Prostate gland (tissue), 2 donors: Measurements from ENCODE around the gene SIPA1L2. TPM values are rescaled to one million over a fixed set of nuclear protein-coding genes. Genes with fewer than 3 reads are reported as not detected.

Experiments used
- DNase-seq: peaks from one replicate; pipeline ENCODE4 v3.0.0-alpha.2; 2019; ENCODE audit warnings: low spot score
- H3K27ac ChIP-seq, 2 donors: fragments of 200-600 bp; sonication (generic); 2 replicates each; pipeline ENCODE4 v1.5.1; 2017 to 2019
- H3K27me3 ChIP-seq: fragments of 200-600 bp; sonication (generic); replicated peaks from 2 replicates; pipeline ENCODE4 v1.5.1; 2019; ENCODE audit not compliant: insufficient read depth
- H3K36me3 ChIP-seq, 2 donors: fragments of 200-600 bp; sonication (generic); 1 replicate in 1 of 2; 2 replicates in 1 of 2; pipeline versions ENCODE4 v1.5.1 to v1.8.1; 2017 to 2019
- H3K4me1 ChIP-seq: fragments of 200-600 bp; sonication (generic); replicated peaks from 2 replicates; pipeline ENCODE4 v1.5.1; 2019
- H3K4me3 ChIP-seq, 2 donors: fragments of 200-600 bp; sonication (generic); 2 replicates each; pipeline ENCODE4 v1.5.1; 2017 to 2019
- H3K9me3 ChIP-seq: fragments of 200-600 bp; sonication (generic); 2 replicates; pipeline ENCODE4 v1.5.1; 2017
- CTCF ChIP-seq, 4 experiments: fragments of 200-600 bp in 2 of 4; fragments of 450-650 bp in 2 of 4; sonication (generic) in 2 of 4; IDR thresholded peaks; 1 replicate in 3 of 4; 2 replicates in 1 of 4; pipeline ENCODE4 v1.5.1; 2016 to 2019; ENCODE audit warnings: antibody characterized with exemption in 4 of 4, mild to moderate bottlenecking in 2 of 4, moderate library complexity in 2 of 4
- POLR2A ChIP-seq: fragments of 450-650 bp; IDR thresholded peaks from one replicate; pipeline ENCODE4 v1.6.1; 2016; ENCODE audit warnings: antibody characterized with exemption, mild to moderate bottlenecking
- POLR2AphosphoS5 ChIP-seq: sonication (generic); formaldehyde crosslinking; IDR thresholded peaks from one replicate; pipeline ENCODE4 v1.6.1; 2017; ENCODE audit warnings: antibody characterized with exemption
- WGBS: methylation state at CpG from one replicate; pipeline ENCODE4 v1.1.5; 2018; 5-methylcytosine and 5-hydroxymethylcytosine counted together
- intact Hi-C: fragments of 100-400 bp; cut with DNase I; formaldehyde crosslinking; loops from one replicate; pipeline ENCODE4 v1.14.2; 2022
- total RNA-seq, 2 donors: library from RNA; depleted of rRNA; stranded (reverse); fragments of >200 nt; gene quantifications; one replicate each; pipeline ENCODE4 v1.1.0, GENCODE V29; 2016

Gene SIPA1L2
- total RNA-seq, 2 donors from 2014 or later = 8.1 to 31.5 TPM

GRCh38 chr1:232675260-232675659 lies 45.3 kb upstream of the SIPA1L2 start:
- Histone ChIP-seq H3K27ac (no peak overlapping the region), H3K9me3 (no peaks in the 10 kb centered on the region), H3K36me3 (no peaks in the 10 kb centered on the region), H3K27me3 (no peaks in the 10 kb centered on the region), H3K4me3 (no peak overlapping the region), H3K4me1 (no peaks in the 10 kb centered on the region)
- TF ChIP-seq POLR2AphosphoS5 (no peak), POLR2A (no peak), CTCF (IDR thresholded peaks at IDR 0.05) (no peak)
- intact Hi-C loops = no loop called here
- 37% methylated on average over 5 of the region's 5 CpGs for WGBS
- no peak for DNase-seq

GRCh38 chr1:232673256-232673655 lies 43.3 kb upstream of the SIPA1L2 start:
- no peaks in the 10 kb centered on the region for H3K9me3 ChIP-seq
- no peak for TF ChIP-seq POLR2AphosphoS5
- no peak for TF ChIP-seq POLR2A
- TF ChIP-seq CTCF (IDR thresholded peaks at IDR 0.05) = no peak
- H3K4me1 ChIP-seq = no peaks in the 10 kb centered on the region
- intact Hi-C loops = no loop called here
- H3K27me3 ChIP-seq = no peaks in the 10 kb centered on the region
- no peaks in the 10 kb centered on the region for H3K36me3 ChIP-seq
- H3K27ac ChIP-seq = no peak overlapping the region
- H3K4me3 ChIP-seq = no peak overlapping the region
- WGBS = 89% methylated on average over 6 of the region's 6 CpGs
- no peak for DNase-seq

GRCh38 chr1:232669981-232670747 lies 40.2 kb upstream of the SIPA1L2 start:
- Histone ChIP-seq H3K4me1 (no peaks in the 10 kb centered on the region), H3K4me3 (no peak overlapping the region), H3K36me3 (no peaks in the 10 kb centered on the region), H3K9me3 (no peaks in the 10 kb centered on the region), H3K27me3 (no peaks in the 10 kb centered on the region), H3K27ac (no peak overlapping the region)
- WGBS = 65% methylated on average over 11 of the region's 11 CpGs
- intact Hi-C loops = no loop called here
- no peak for TF ChIP-seq POLR2A
- no peak for TF ChIP-seq POLR2AphosphoS5
- no peak for TF ChIP-seq CTCF (IDR thresholded peaks at IDR 0.05)
- DNase-seq = no peak

GRCh38 chr1:232667778-232668165 lies 37.8 kb upstream of the SIPA1L2 start:
- TF ChIP-seq CTCF (IDR thresholded peaks at IDR 0.05) = no peak
- TF ChIP-seq POLR2A = no peak
- TF ChIP-seq POLR2AphosphoS5 = no peak
- no peaks in the 10 kb centered on the region for H3K9me3 ChIP-seq
- no peak overlapping the region for H3K4me3 ChIP-seq
- H3K36me3 ChIP-seq = no peaks in the 10 kb centered on the region
- DNase-seq = no peak
- 59% methylated on average over 4 of the region's 4 CpGs for WGBS
- intact Hi-C loops = no loop called here
- H3K27ac ChIP-seq = no peak overlapping the region
- no peaks in the 10 kb centered on the region for H3K27me3 ChIP-seq
- H3K4me1 ChIP-seq = no peaks in the 10 kb centered on the region
